Keratinocyte (primary cell): ENCODE data around the gene THRB. TPM values are rescaled to one million over a fixed set of nuclear protein-coding genes. Genes with fewer than 3 reads are reported as not detected.

Source experiments
- DNase-seq: peaks from one replicate; pipeline ENCODE4 v3.0.0-alpha.2; 2011; ENCODE audit warnings: low read depth, missing footprints, low spot score
- FAIRE-seq: peaks from 2 replicates; lab custom pipeline; 2011; peaks lifted over from hg19 to GRCh38; lab: Jason Lieb, UNC
- H2AFZ ChIP-seq: 2 replicates; pipeline ENCODE4 v1.6.0; 2012; ENCODE audit warnings: low read length, control low read depth, inconsistent platforms; ENCODE audit not compliant: control insufficient read depth
- H3K27ac ChIP-seq: 2 replicates; pipeline ENCODE4 v1.5.1; 2011; ENCODE audit warnings: low read length; ENCODE audit not compliant: control insufficient read depth, insufficient read depth
- H3K27me3 ChIP-seq: 3 replicates; pipeline ENCODE4 v1.6.0; 2011; ENCODE audit warnings: low read length; ENCODE audit not compliant: control insufficient read depth, insufficient read depth; ENCODE audit errors: extremely low read depth
- H3K36me3 ChIP-seq, 2 experiments: 2 replicates in 1 of 2; 3 replicates in 1 of 2; pipeline ENCODE4 v1.5.1; 2011; ENCODE audit warnings: low read length in 2 of 2, mild to moderate bottlenecking in 1 of 2; ENCODE audit not compliant: control insufficient read depth in 2 of 2, insufficient read depth in 2 of 2; ENCODE audit errors: extremely low read depth in 1 of 2
- H3K4me1 ChIP-seq: 3 replicates; pipeline ENCODE4 v1.5.1; 2011; ENCODE audit warnings: low read length; ENCODE audit not compliant: control insufficient read depth, insufficient read depth; ENCODE audit errors: extremely low read depth
- H3K4me2 ChIP-seq: 3 replicates; pipeline ENCODE4 v1.6.0; 2011; ENCODE audit warnings: low read depth, low read length; ENCODE audit not compliant: control insufficient read depth, insufficient read depth; ENCODE audit errors: extremely low read depth
- H3K4me3 ChIP-seq, 3 experiments: fragments of 200-600 bp in 1 of 3; sonication (generic) in 1 of 3; 2 replicates in 2 of 3; 3 replicates in 1 of 3; pipeline ENCODE4 v1.5.1; 2011 to 2016; ENCODE audit warnings: low read length in 3 of 3, mild to moderate bottlenecking in 3 of 3, control low read depth in 2 of 3, inconsistent platforms in 1 of 3, low read depth in 1 of 3, mixed read lengths in 1 of 3, mixed run types in 1 of 3, moderate library complexity in 1 of 3; ENCODE audit not compliant: control insufficient read depth in 2 of 3, insufficient read depth in 2 of 3; ENCODE audit errors: extremely low read depth in 1 of 3
- H3K79me2 ChIP-seq: 2 replicates; pipeline ENCODE4 v1.6.0; 2012; ENCODE audit warnings: low read length; ENCODE audit not compliant: control insufficient read depth, insufficient read depth
- H3K9ac ChIP-seq: 3 replicates; pipeline ENCODE4 v1.6.0; 2011; ENCODE audit warnings: low read length; ENCODE audit not compliant: control insufficient read depth, insufficient read depth; ENCODE audit errors: extremely low read depth
- H3K9me1 ChIP-seq: 3 replicates; pipeline ENCODE4 v1.6.0; 2011; ENCODE audit warnings: low read length; ENCODE audit not compliant: control insufficient read depth, insufficient read depth; ENCODE audit errors: extremely low read depth
- H3K9me3 ChIP-seq: 2 replicates; pipeline ENCODE4 v1.5.1; 2012; ENCODE audit warnings: low read depth, low read length; ENCODE audit not compliant: control insufficient read depth
- H4K20me1 ChIP-seq: 3 replicates; pipeline ENCODE4 v1.6.0; 2011; ENCODE audit warnings: low read length; ENCODE audit not compliant: control insufficient read depth, insufficient read depth; ENCODE audit errors: extremely low read depth
- CTCF ChIP-seq, 3 experiments: IDR thresholded peaks in 1 of 3; conservative IDR thresholded peaks in 1 of 3; optimal IDR thresholded peaks in 1 of 3; 2 replicates in 2 of 3; 3 replicates in 1 of 3; pipeline versions ENCODE3 to v1.5.1; 2011; ENCODE audit warnings: low read length in 3 of 3, mild to moderate bottlenecking in 3 of 3, moderate library complexity in 2 of 3, control low read depth in 1 of 3, inconsistent platforms in 1 of 3; ENCODE audit not compliant: insufficient read depth in 2 of 3; ENCODE audit errors: extremely low read depth in 1 of 3
- EZH2 ChIP-seq: IDR thresholded peaks from one replicate; pipeline ENCODE4 v1.6.1; 2012; ENCODE audit warnings: inconsistent platforms, mild to moderate bottlenecking, low read length, moderate library complexity
- dilution Hi-C: fragments of 300-500 bp; cut with MboI; formaldehyde crosslinking; loops from one replicate; pipeline ENCODE4 v1.7.0; 2020; ENCODE audit warnings: low sequenced_read_pairs; ENCODE audit not compliant: extremely low pct_ligation_motif_present
- polyA plus RNA-seq, 5 experiments: library from polyadenylated mRNA; depleted of rRNA in 3 of 5; stranded (reverse) in 3 of 5; stranded (forward) in 1 of 5; unstranded in 1 of 5; fragments of >200 nt; gene quantifications; 1 replicate in 1 of 5; 2 replicates in 3 of 5; 3 replicates in 1 of 5; pipeline versions ENCODE4 v1.2.1 to v1.2.3, GENCODE V29; 2011 to 2012; ENCODE audit warnings: missing spikeins in 2 of 5, low read depth in 1 of 5, low replicate concordance in 1 of 5

THRB gene
- polyA plus RNA-seq, 1 donor (not counting 4 experiments of a cell fraction or from before 2014, with no cell fraction given): 2.6 TPM

- H3K4me1 ChIP-seq: no peaks in the 10 kb centered on the region
- H3K27me3 ChIP-seq: no peaks in the 10 kb centered on the region
- H3K4me3 ChIP-seq: no peak overlapping the region
- no peaks in the 10 kb centered on the region for H3K9me1 ChIP-seq
- no peak for FAIRE-seq
- no peaks in the 10 kb centered on the region for H3K9me3 ChIP-seq
- no peaks in the 10 kb centered on the region for H3K36me3 ChIP-seq
- no peak overlapping the region for H2AFZ ChIP-seq
- dilution Hi-C loops: no loop called here
- no peaks in the 10 kb centered on the region for H4K20me1 ChIP-seq
- DNase-seq: no peak
- H3K9ac ChIP-seq: no peak overlapping the region
- TF ChIP-seq CTCF (optimal IDR thresholded peaks at IDR 0.05 in 1 of 3, IDR thresholded peaks at IDR 0.05 in 1 of 3, conservative IDR thresholded peaks at IDR 0.05 in 1 of 3; ENCODE audit: extremely low read depth in 1 of 3, insufficient read depth in 2 of 3, low read length in 3 of 3) (no peak), EZH2 (no peak)
- H3K79me2 ChIP-seq: no peaks in the 10 kb centered on the region
- no peak overlapping the region for H3K4me2 ChIP-seq
- H3K27ac ChIP-seq: no peak overlapping the region
These were observed 35.8 kb upstream of the THRB start for GRCh38 chr3:24530471-24530870.

- H3K4me2 ChIP-seq: no peak overlapping the region
- TF ChIP-seq CTCF (optimal IDR thresholded peaks at IDR 0.05 in 1 of 3, IDR thresholded peaks at IDR 0.05 in 1 of 3, conservative IDR thresholded peaks at IDR 0.05 in 1 of 3; ENCODE audit: extremely low read depth in 1 of 3, insufficient read depth in 2 of 3, low read length in 3 of 3): no peak
- no peak for TF ChIP-seq EZH2
- H3K9me1 ChIP-seq: no peaks in the 10 kb centered on the region
- H3K79me2 ChIP-seq: no peaks in the 10 kb centered on the region
- DNase-seq: no peak
- dilution Hi-C loops: no loop called here
- peaks cover 7% of the 10 kb centered on the region for H3K4me1 ChIP-seq
- no peak overlapping the region for H3K27ac ChIP-seq
- no peak for FAIRE-seq
- H3K27me3 ChIP-seq: no peaks in the 10 kb centered on the region
- no peaks in the 10 kb centered on the region for H4K20me1 ChIP-seq
- H3K9me3 ChIP-seq: no peaks in the 10 kb centered on the region
- no peak overlapping the region for H3K9ac ChIP-seq
- no peaks in the 10 kb centered on the region for H3K36me3 ChIP-seq
- no peak overlapping the region for H2AFZ ChIP-seq
- no peak overlapping the region for H3K4me3 ChIP-seq
These were observed 34.6 kb upstream of the THRB start for GRCh38 chr3:24529210-24529609.
